Left hindlimb (tissue), 1 donor: ENCODE data around the gene ABRAXAS1.

Source experiments
- DNase-seq: peaks from one replicate; pipeline ENCODE4 v3.0.0-alpha.2; 2018

Gene ABRAXAS1

DNA sequence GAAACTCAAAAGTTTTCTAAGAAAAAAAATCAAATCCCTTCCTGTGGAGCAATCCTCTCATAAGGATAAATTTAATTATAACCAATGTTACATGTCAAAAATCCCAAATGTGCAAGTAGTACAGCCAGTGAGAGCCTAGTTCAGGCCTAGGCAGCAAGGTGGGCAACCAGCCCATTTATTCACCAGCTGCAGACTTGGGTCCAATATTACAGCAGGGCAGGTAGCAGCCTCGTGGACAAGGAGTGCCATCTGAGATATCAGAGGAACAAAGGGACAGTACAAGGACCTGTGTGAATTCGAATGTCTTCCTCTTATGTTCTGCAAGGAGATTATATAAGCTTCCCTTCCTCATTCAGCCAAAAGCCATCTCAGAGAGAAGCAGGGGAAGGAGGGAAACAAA, 35.9 kb downstream of the ABRAXAS1 start:
- DNase-seq = no peak

DNA sequence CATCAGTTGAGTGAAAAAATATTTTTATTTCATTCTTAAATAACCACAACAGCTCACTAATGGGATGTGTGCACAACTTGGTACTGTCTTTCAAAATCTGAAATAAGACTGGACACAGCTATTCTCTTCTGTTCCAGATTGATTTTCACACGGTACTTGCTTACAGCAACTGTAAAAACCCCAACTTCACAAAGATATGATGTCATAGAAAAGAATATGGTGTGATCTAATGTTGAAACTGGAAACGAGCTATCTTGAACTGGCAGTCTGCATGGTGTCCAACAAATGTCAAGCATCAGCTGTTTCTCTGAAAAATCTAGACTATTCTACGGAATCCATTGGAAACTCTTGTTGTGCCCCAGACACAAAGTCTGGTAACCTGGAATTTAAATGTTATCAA, 44.0 kb downstream of the ABRAXAS1 start:
- DNase-seq = no peak

DNA sequence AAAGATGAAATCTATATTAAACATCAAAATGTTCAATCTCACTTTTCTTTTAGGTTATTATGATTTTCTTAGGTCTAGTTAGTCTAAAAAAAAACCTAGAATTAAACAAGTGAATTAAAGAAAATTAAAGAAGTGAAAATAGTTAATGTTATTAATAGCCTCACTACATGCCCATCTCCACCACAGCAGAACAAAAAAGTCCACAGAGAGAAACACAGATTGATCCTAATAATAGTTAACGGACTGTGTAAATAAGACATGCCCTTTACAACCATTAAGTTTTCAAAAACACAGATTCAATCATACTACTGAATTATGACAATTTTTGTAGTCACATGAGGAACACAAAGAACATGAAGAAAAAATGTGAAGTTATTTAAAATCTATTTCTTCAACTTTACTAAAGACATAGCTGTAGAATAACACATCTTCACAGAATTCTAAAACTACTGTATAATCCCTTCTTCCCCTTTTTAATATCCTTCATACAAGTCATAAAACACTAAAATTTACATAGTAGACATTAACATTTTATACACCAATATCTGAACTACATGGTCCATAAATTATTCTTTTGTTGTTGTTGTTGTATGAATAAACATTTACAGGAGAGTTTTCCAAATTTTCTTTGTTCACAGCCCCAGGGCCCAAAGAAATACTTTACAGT, 44.6 kb downstream of the ABRAXAS1 start:
- no peak for DNase-seq

DNA sequence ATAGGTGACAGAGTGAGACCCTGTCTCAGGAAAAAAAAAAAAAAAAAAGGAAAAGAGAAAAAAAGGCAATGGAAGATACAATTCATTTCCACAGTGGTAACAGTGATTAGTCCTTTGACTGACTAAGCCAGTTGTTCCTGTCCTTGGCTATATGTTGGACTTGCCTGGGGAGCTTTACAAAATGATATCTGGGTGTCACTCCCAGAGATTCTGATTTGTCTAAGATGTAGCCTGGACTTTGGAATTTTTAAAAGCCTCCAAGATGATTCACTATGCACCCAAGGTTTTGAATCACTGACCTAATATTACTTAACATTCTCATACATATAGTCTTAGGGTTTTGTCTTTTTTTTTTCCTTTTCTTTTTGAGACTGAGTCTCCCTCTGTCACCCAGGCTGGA, 46.2 kb downstream of the ABRAXAS1 start:
- no peak for DNase-seq

DNA sequence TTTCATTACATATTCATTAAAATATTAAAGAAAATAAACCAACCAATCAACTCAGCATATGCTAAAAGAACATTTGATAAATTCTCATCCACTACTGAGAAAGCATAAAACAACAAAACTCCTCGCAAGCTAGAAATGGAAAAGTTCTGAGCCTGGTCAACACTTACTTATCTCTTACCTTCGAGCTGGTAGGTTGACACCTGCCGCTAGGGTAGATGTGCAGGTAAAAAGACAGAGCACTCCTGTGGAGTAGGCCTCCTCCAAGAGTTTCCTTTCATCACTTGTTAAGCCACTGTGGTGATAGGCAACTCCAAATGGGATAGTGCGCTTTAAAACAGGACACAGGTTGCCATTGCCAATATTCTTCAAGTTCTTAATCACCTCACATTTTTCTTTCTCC, 48.2 kb downstream of the ABRAXAS1 start:
- DNase-seq = no peak

DNA sequence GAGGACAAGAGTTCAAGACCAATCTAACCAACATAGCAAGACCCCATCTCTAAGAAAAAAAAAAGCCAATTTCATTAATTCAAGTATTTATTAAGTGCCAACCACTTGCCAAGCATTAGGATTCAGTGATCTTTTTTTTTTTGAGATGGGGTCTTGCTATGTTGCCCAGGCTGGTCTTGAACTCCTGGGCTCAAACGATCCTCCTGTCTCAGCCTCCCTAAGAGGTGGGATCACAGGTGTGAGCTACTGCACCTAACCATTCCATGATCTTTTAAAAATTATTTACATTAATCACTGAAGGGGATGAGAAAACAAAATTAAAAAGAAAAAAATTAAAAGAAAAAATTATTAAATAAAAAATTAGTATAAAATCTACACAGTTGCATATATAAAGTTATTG, 53.7 kb downstream of the ABRAXAS1 start:
- DNase-seq = no peak

DNA sequence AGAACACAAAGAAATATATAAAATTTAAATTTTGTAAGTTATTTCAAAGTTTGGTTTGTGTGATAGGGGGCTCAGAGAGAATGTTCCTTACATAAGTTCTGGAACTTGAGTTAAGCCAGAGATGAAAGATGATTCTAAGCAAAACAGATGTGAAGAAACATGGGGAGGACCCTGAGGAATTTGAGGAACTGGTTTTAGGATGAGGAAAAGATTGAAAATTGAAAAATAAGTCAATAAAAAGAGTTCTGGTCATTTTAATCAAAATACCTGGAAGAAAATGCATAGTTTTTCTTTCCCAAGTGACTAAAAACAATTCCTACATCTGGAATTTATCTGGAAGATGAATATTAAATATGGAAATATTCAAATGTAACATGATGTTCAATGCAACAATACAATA, 66.7 kb downstream of the ABRAXAS1 start:
- no peak for DNase-seq

DNA sequence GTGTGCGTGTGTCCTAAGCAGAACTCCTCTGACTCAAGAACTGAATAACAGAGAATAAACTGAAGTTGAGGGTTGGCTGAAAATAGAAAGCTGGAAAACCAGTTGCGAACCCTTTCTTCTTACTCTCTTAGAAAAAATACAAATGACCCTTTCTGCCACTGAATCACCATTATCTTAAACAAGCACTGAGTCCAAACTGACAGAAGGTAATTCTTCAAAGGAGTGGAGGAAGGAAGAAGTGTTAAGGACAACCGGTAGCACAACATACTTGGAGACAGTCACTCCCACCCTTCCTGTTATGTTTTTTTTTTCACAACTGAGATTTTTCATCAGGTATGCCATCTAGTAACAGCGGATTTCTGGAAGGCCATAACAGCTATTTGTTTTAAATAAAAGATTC, 67.3 kb downstream of the ABRAXAS1 start:
- no peak for DNase-seq

DNA sequence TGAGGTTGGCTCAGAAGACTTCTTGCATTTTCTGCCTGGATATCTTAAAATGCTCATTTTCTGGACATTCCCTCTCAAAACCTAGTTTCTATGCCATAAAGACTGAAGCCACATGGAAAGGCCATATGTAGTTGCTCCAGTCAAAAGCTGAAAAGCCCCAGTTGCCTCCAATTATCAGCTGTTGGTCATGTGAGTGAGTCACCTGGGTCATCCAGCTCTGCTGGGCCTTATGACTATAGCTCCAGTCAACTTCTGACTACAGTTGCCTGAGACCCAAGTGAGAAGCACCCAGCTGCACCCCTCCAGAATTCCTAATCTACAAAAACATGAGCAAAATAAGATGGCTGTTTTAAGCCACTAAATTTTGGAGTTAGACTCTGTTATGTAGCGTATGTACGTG, 71.2 kb downstream of the ABRAXAS1 start:
- DNase-seq = no peak
